ENCODE results near the gene SLC23A1.

- TF ChIP-seq POLR2AphosphoS5 (IDR thresholded peaks at IDR 0.05; ENCODE audit: control insufficient read depth, insufficient read depth, low read depth, low read length) (no peak), ZNF133 (CRISPR knock-in tag; IDR thresholded peaks at IDR 0.05) (no peak), HMG20A (CRISPR knock-in tag; conservative IDR thresholded peaks at IDR 0.05) (no peak), RBBP5 (IDR thresholded peaks at IDR 0.05; ENCODE audit: borderline replicate concordance, insufficient read depth, low read length, poor library complexity, severe bottlenecking) (no peak), GATA2 (CRISPR knock-in tag; IDR thresholded peaks at IDR 0.05) (no peak), ARID3B (CRISPR knock-in tag; IDR thresholded peaks at IDR 0.05; ENCODE audit: borderline replicate concordance) (no peak)
Observed at GRCh38 chr5:139344177-139344576, 38.9 kb downstream of the SLC23A1 start.
